Liver (tissue), 9 donors: ENCODE measurements around the gene DNMBP. TPM values are rescaled to one million over a fixed set of nuclear protein-coding genes. Genes with fewer than 3 reads are reported as not detected.

Experiments
- DNase-seq: peaks from one replicate; pipeline ENCODE4 v3.0.0-alpha.2; 2017; ENCODE audit warnings: low spot score
- H3K27ac ChIP-seq, 2 donors: one replicate each; pipeline ENCODE4 v1.7.0; 2013; ENCODE audit warnings: inconsistent platforms in 2 of 2, low read length in 2 of 2, control low read depth in 1 of 2, low read depth in 1 of 2, mild to moderate bottlenecking in 1 of 2
- H3K27me3 ChIP-seq, 4 donors: one replicate each; pipeline versions ENCODE4 v1.6.1 to v1.7.0; 2013; ENCODE audit warnings: low read length in 3 of 4, inconsistent platforms in 1 of 4, mild to moderate bottlenecking in 1 of 4, moderate library complexity in 1 of 4; ENCODE audit not compliant: control insufficient read depth in 4 of 4, insufficient read depth in 4 of 4
- H3K36me3 ChIP-seq, 4 donors: one replicate each; pipeline versions ENCODE4 v1.6.1 to v1.7.0; 2013; ENCODE audit warnings: low read length in 3 of 4, mild to moderate bottlenecking in 3 of 4, low read depth in 1 of 4, moderate library complexity in 1 of 4; ENCODE audit not compliant: control insufficient read depth in 4 of 4, insufficient read depth in 3 of 4
- H3K4me1 ChIP-seq, 4 donors: one replicate each; pipeline versions ENCODE4 v1.6.1 to v1.7.0; 2013; ENCODE audit warnings: low read length in 3 of 4, mild to moderate bottlenecking in 3 of 4, moderate library complexity in 1 of 4; ENCODE audit not compliant: control insufficient read depth in 4 of 4, insufficient read depth in 4 of 4
- H3K4me3 ChIP-seq, 3 donors: one replicate each; pipeline versions ENCODE4 v1.6.1 to v1.7.0; 2013; ENCODE audit warnings: low read length in 3 of 3, control low read depth in 1 of 3, low read depth in 1 of 3, mild to moderate bottlenecking in 1 of 3
- H3K9ac ChIP-seq, 2 donors: one replicate each; pipeline ENCODE4 v1.7.0; 2013; ENCODE audit warnings: low read length in 2 of 2, mild to moderate bottlenecking in 2 of 2, moderate library complexity in 2 of 2, control low read depth in 1 of 2, low read depth in 1 of 2
- H3K9me3 ChIP-seq, 4 donors: one replicate each; pipeline versions ENCODE4 v1.6.1 to v1.7.0; 2013; ENCODE audit warnings: low read length in 3 of 4; ENCODE audit not compliant: control insufficient read depth in 4 of 4
- ATF3 ChIP-seq: IDR thresholded peaks from 2 replicates; pipeline ENCODE4 v1.6.1; 2016; ENCODE audit warnings: antibody characterized with exemption
- FOXA2 ChIP-seq: IDR thresholded peaks from 2 replicates; pipeline ENCODE4 v1.6.1; 2016; ENCODE audit warnings: antibody characterized with exemption
- HNF4A ChIP-seq, 2 donors: conservative IDR thresholded peaks; 2 replicates each; pipeline ENCODE4 v1.6.1; 2016; ENCODE audit warnings: antibody characterized with exemption in 2 of 2, mild to moderate bottlenecking in 2 of 2
- HNF4G ChIP-seq: IDR thresholded peaks from 2 replicates; pipeline ENCODE4 v1.6.1; 2016; ENCODE audit warnings: antibody characterized with exemption
- JUND ChIP-seq, 2 donors: IDR thresholded peaks; 2 replicates each; pipeline ENCODE4 v1.6.1; 2016; ENCODE audit warnings: antibody characterized with exemption in 2 of 2
- MAX ChIP-seq: IDR thresholded peaks from 2 replicates; pipeline ENCODE4 v1.6.1; 2016; ENCODE audit warnings: antibody characterized with exemption
- NR2F2 ChIP-seq: IDR thresholded peaks from 2 replicates; pipeline ENCODE4 v1.6.1; 2016; ENCODE audit warnings: antibody characterized with exemption
- WGBS: extraction: QIAGEN DNeasy Blood & Tissue Kit; methylation state at CpG from one replicate; pipeline ENCODE4 v1.1.7; 2013; 5-methylcytosine and 5-hydroxymethylcytosine counted together
- polyA plus RNA-seq, 2 donors: library from polyadenylated mRNA; stranded (reverse) in 1 of 2; unstranded in 1 of 2; fragments of 200-250 nt in 1 of 2; fragments of >200 nt in 1 of 2; fragmentation: Nextera tagmentation in 1 of 2; extraction: Ambion mirVana in 1 of 2; gene quantifications; one replicate each; pipeline versions ENCODE4 v1.2.1 to v1.2.3, GENCODE V29; 2013 to 2015
- total RNA-seq, 2 donors: library from RNA; depleted of rRNA; stranded (reverse); fragments of >200 nt; gene quantifications; one replicate each; pipeline ENCODE4 v1.2.3, GENCODE V29; 2014
- TF ChIP-seq, protein P1 (sequence below): IDR thresholded peaks from 2 replicates; pipeline ENCODE4 v1.6.1; 2016; ENCODE audit warnings: antibody characterized with exemption
- donor health status: healthy.
- donor health status: healthy.
- donor health status: healthy.
- donor health status: healthy.
- donor health status: healthy.

DNMBP gene
- total and polyA plus RNA-seq, 4 donors: 3.8 to 12.6 (median 5.3) TPM

GRCh38 chr10:100027416-100027815 lies 17.7 kb upstream of the DNMBP start:
- H3K9me3 ChIP-seq: peaks cover 0 to 2% (median 0%) of the 10 kb centered on the region in 4 donors
- no peak overlapping the region for H3K4me3 ChIP-seq
- no peaks in the 10 kb centered on the region for H3K4me1 ChIP-seq
- no peak overlapping the region for H3K9ac ChIP-seq
- H3K36me3 ChIP-seq: peaks cover 0 to 5% (median 1%) of the 10 kb centered on the region in 4 donors
- no peaks in the 10 kb centered on the region for H3K27me3 ChIP-seq
- no peak for TF ChIP-seq JUND (IDR thresholded peaks at IDR 0.05)
- TF ChIP-seq HNF4G: no peak
- no peak for TF ChIP-seq FOXA2
- TF ChIP-seq ATF3: no peak
- TF ChIP-seq, protein P1, sequence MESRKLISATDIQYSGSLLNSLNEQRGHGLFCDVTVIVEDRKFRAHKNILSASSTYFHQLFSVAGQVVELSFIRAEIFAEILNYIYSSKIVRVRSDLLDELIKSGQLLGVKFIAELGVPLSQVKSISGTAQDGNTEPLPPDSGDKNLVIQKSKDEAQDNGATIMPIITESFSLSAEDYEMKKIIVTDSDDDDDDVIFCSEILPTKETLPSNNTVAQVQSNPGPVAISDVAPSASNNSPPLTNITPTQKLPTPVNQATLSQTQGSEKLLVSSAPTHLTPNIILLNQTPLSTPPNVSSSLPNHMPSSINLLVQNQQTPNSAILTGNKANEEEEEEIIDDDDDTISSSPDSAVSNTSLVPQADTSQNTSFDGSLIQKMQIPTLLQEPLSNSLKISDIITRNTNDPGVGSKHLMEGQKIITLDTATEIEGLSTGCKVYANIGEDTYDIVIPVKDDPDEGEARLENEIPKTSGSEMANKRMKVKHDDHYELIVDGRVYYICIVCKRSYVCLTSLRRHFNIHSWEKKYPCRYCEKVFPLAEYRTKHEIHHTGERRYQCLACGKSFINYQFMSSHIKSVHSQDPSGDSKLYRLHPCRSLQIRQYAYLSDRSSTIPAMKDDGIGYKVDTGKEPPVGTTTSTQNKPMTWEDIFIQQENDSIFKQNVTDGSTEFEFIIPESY: no peak
- no peak for DNase-seq
- WGBS: 99% methylated on average over 1 of the region's 1 CpG
- H3K27ac ChIP-seq: no peak overlapping the region

GRCh38 chr10:100025576-100025975 lies 15.8 kb upstream of the DNMBP start:
- peaks cover 0 to 2% (median 0%) of the 10 kb centered on the region in 4 donors for H3K9me3 ChIP-seq
- no peak overlapping the region for H3K27ac ChIP-seq
- H3K4me1 ChIP-seq: peaks cover 0 to 3% (median 0%) of the 10 kb centered on the region in 4 donors
- no peak overlapping the region for H3K9ac ChIP-seq
- H3K36me3 ChIP-seq: peaks cover 0 to 5% (median 1%) of the 10 kb centered on the region in 4 donors
- DNase-seq: no peak
- WGBS: 88% methylated on average over 5 of the region's 5 CpGs
- TF ChIP-seq MAX (no peak), NR2F2 (no peak)
- H3K27me3 ChIP-seq: no peaks in the 10 kb centered on the region
- H3K4me3 ChIP-seq: no peak overlapping the region

- WGBS: 93% methylated on average over 11 of the region's 11 CpGs
- Histone ChIP-seq H3K27me3 (no peaks in the 10 kb centered on the region), H3K27ac (no peak overlapping the region), H3K9me3 (peaks cover 0 to 2% (median 0%) of the 10 kb centered on the region in 4 donors), H3K9ac (no peak overlapping the region), H3K4me1 (peaks cover 0 to 11% (median 2%) of the 10 kb centered on the region in 4 donors), H3K36me3 (peaks cover 0 to 5% (median 1%) of the 10 kb centered on the region in 4 donors), H3K4me3 (no peak overlapping the region)
- no peak for TF ChIP-seq HNF4A (conservative IDR thresholded peaks at IDR 0.05)
- DNase-seq: no peak
Measured at GRCh38 chr10:100024748-100025147, 15.0 kb upstream of the DNMBP start.

DNA sequence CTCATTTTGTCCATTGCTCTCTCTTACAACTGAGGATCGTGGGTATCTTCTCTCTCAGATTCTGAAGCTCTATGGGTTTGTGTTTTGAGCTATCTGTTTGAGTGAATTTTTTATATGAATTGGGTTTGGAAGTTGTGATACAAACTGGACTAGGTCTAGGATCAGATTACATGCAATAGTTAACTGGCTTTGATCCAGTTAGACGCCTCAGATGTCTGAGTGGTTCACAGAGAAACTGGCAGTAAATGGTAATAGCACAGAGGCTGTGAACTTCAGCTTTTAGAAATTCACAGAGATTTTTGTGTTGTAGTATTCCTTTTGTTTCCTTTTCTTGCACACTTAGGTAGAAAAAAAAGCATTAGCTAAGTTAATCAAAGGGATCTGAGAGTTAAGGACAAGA lies 12.7 kb upstream of the DNMBP start:
- DNase-seq: no peak
- 69% methylated on average over 2 of the region's 2 CpGs for WGBS
- H3K4me3 ChIP-seq: no peak overlapping the region
- H3K27me3 ChIP-seq: no peaks in the 10 kb centered on the region
- H3K4me1 ChIP-seq: peaks cover 0 to 11% (median 3%) of the 10 kb centered on the region in 4 donors
- no peak overlapping the region for H3K27ac ChIP-seq
- TF ChIP-seq JUND (IDR thresholded peaks at IDR 0.05): no peak
- H3K36me3 ChIP-seq: no peaks in the 10 kb centered on the region
- H3K9ac ChIP-seq: no peak overlapping the region
- H3K9me3 ChIP-seq: no peaks in the 10 kb centered on the region
